ENCODE data around the gene SEC22C.

SEC22C gene

DNA sequence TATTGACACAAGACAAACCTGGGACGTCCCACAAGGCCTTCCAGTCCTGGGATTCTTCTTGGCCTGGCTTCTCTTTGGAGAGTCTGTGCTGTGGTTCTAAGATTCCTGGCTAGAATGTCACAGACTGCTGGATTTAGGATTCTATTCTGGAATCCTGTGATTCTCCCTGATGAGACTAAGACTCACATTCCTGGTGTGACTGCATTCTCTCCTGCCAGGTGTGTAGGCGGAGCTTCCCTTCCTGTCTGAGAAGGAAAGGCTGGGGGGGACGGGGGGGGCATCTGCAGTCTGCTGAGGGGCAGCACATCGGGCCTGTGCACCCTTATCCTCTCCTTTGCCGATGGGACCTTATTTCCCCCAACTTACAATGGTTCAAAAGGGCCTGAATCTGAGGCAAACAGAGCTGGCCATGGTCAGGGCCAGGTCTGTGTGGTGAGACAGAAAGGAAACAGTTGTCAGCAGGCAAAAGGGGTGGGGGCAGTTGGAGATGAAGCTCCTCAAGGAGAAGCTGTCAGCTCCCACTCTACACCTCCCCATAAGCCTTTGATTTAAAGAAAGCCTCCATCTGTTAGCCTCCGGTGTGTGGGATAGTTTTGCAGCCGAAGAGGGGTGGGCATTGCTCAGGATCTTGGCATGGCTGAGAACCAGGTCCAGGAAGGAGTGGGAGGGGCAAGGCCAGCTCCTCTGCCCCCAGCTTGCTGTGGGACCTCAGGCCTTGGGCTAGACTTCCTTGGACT is 48.4 kb downstream of the SEC22C start:
- DNase-seq, result no peak

GRCh38 chr3:42532229-42532628 is 49.5 kb downstream of the SEC22C start:
- DNase-seq, result no peak

GRCh38 chr3:42531470-42531869 is 50.3 kb downstream of the SEC22C start:
- no peak for DNase-seq

DNA sequence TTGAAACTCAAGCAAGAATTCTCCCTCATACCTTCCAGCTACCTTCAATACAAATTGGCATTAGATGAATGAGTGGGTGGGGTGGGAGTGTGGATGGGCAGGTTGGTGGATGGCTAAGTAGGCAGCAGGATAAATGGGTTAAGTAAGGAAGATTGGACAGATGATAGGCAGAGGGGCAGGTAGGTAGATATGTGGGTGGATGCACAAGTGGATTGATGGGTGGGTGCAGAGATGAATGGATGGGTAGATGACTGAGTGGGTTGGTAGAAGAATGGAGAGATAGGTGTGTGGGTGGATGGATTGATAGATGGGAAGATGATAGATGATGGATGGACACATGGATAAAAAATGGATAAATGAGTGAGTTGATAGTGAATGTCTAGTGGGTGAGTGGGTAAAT is 51.7 kb downstream of the SEC22C start:
- DNase-seq, result no peak

DNA sequence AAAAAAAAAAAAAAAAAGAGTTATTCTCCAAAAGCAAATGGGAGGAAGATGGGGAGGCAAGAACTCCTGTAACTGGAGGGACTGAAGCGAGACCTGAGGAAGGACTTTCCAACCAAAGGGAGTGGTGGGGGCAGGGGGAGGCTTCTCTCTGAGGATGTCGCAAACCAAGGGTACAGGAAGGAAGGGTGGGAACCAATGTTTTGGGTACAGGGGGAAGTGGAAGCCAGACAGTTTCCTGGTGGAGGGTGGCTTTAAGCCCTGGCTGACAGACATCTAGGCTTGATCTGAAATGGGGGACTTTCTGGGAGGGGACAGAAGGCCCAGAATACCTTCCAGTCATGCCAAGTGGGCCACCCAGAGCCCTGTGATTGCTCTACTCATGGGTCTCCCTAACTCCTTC is 52.3 kb downstream of the SEC22C start:
- DNase-seq, result no peak

GRCh38 chr3:42527368-42527917 is 54.3 kb downstream of the SEC22C start:
- no peak for DNase-seq

DNA sequence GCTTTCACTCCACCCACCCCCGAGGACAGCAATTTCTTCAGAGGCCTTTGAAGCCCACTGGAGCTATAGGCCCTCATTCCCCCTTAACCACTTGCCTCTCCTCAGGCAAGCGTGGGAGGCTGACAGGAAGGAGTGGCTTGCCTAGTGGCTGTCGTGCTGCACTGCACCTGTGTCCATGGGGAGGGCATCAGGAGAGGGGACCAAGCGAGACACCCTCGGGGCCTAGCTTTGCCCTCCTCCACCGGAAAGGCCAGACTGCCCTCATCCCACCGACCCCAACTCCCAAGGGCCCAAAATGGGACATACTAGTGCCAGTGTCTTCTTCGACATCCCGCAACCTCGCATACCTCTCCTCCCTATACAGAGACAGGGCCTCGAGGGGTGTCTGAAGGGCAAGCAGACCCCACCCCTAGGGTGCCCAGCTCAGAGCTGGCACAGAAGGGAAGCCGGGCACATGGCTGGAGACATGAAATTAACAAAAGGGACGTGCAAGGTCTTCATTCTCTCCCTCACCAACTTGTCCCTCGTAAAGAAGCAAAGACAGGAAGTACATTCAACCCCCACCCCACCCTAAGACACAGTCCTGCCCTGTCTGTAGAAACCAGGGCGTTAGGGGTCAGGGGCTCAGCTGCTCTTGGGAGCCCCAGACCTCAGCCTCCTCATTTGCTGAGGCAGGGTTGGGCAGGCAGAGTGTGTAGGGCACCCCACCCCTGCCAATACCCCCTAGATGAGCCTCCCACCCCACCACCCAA is 55.0 kb downstream of the SEC22C start:
- DNase-seq, result no peak

DNA sequence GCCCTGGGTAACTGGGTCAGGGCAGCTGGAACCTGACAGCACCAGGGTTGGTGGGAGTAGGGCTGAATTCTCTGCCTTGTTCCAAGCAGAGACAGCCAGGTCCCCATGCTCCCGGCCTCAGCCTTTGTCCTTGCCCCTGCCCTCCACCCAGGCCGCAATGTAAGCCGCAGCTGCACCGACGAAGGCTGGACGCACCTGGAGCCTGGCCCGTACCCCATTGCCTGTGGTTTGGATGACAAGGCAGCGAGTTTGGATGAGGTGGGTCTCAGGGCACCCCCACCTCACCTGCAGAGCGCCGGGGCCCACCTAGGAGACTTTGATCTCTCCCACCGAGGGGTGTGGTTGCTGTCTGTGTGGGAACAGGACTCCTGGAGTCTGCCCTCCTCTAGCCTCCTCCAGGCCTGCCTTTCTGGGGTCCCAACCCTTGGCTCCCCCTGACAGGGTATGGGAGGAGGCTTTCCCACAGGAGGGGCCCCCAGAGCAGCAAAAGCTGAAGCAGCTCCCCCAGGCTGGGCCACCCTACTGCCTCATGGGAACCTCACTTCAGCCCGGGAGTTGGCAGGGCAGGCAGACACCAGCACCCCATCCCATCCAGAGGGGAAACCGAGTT is 55.9 kb downstream of the SEC22C start:
- no peak for DNase-seq

DNA sequence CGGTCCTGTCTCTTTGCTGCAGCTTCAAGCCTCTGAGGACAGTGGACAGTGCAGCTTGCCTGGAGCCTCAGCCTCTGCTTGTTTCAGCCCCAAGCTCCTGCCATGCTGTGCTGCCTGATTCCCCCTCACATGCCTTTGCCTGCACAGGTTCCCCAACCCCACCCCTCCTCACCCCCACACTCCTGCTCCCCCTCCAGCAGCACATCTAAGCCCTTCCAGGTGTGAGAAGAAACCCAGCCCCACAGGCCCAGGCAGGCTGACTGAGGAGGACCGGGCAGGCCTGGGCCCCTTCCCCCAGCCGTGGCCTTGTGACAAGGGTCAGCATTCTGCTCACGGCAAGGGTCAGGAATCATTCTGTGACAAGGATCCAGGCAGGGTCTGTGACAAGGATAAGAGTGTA is 56.6 kb downstream of the SEC22C start:
- no peak for DNase-seq

GRCh38 chr3:42524751-42525150 is 57.0 kb downstream of the SEC22C start:
- no peak for DNase-seq

DNA sequence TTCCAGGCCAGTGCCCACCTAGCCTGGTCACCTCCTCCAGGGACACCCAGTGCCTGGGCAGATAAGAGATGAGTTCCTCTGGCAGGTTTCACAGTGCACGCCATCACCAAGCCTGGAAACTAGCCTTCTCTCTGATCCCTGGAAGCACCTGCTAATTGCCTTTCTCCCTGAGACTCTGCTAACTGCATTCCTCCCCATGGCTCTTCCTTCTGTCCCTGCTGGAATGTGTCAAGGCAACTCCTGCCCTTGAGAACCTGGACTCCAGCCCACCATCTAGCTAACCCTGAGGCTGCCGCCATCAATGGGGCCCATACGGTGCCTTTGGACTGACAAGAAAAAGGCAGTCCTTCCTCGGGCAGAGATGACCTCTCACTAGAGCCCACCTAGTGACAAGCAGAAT is 60.9 kb downstream of the SEC22C start:
- no peak for DNase-seq

DNA sequence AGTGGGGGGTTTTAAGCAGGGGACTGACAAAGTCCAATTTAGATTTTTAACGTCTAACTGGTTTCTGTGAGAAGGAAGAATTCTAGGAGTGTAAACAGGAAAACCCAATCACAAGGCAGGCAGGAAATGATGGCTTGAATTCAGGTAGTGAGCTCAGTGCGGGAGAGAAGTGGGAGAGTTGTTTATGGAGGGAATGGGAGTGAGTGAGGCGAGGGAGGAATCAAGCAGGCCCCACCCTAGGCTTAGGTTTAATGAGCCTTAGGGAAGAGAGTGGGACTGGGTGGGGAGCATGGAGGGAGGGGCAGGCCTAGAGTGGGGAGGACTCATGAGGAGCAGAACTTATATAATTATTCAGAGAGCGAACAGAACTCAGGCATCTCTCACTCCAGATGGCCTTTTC is 61.4 kb downstream of the SEC22C start:
- no peak for DNase-seq

- no peak for DNase-seq
Observed at GRCh38 chr3:42519568-42519962, 62.2 kb downstream of the SEC22C start.

GRCh38 chr3:42518800-42519567 is 62.8 kb downstream of the SEC22C start:
- DNase-seq, result no peak

GRCh38 chr3:42517117-42517516 is 64.7 kb downstream of the SEC22C start:
- DNase-seq, result no peak

- no peak for DNase-seq
Observed at GRCh38 chr3:42516443-42516842, 65.3 kb downstream of the SEC22C start.

DNA sequence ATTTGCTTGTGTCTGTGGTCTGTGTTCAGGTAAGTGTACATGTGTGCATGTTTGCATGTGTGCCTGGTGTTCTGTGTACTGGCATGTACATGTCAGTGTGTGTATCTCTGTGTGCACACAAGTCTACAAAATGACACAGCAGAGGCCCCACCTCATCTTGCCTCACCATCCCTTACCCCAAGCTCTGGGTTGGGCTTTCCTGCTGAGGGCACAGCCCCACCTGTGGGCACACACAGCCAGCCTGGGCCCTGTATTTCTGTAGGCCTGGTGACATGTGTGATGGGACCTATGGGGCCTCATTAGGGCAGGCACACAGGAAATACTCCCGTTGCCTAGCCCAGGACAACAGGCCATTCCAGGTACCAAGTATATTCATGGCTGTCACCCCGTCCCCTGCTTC is 65.8 kb downstream of the SEC22C start:
- no peak for DNase-seq

DNA sequence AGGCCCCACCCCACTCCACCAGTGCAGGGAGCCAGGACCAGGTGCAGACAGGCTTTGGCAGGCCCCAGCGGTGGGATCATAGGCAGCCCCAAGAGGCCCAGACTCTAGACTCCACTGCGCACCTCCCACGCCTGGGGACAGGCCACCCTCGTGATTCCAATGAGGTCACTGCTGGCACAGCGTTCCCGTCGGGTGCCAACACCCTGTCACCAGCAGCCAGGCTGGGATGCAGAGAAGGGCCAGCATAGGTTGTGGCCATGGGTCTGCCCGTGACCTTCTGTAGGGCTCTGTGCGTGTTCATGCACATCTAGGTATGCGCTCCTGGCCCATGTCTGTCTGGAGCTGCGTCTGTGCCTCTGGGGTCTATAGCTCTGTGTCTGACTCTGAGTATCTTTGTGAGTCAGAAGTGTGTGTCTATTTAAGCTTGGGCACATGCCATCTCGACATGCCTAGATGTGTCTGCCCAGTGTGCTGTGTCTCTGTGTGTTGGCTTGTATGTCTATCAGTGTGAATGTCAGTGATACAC is 66.3 kb downstream of the SEC22C start:
- DNase-seq, result no peak

DNA sequence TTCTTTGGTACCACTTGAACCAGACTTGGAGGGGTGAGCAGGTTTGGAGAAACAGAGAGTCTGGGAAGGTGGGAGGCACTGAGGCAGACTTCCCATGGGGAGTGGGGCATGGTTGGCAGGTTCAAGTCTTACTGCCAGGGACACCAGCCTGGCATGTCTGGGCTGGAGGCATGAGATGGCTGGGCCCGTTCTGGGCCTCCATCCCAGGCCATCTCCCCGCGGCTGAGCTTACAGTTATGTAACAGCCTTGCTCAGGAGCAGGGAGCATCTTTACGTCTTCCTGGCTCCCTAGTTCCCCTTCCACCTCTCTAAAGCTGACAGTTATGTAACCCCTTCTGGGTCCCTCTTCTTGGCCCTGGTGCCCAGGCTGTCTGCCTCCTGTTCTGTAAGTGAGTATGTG is 66.9 kb downstream of the SEC22C start:
- no peak for DNase-seq

DNA sequence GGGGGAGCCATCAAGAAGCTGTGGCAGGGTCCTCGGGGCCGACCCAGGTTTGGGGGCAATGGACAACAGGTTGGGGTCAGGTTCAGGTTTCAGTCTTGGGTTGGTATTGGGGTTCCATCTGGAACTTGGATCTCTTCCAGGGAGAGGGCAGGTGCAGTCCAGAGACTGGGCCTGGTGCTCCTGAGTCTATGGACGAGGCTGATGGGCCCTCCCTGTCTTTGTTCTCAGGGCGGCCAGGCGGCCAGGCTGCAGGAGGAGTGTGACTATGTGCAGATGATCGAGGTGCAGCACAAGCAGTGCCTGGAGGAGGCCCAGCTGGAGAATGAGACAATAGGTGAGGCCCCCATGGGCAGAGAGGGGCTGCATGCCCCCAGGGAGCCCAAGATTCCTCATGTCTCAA is 68.2 kb downstream of the SEC22C start:
- no peak for DNase-seq

DNA sequence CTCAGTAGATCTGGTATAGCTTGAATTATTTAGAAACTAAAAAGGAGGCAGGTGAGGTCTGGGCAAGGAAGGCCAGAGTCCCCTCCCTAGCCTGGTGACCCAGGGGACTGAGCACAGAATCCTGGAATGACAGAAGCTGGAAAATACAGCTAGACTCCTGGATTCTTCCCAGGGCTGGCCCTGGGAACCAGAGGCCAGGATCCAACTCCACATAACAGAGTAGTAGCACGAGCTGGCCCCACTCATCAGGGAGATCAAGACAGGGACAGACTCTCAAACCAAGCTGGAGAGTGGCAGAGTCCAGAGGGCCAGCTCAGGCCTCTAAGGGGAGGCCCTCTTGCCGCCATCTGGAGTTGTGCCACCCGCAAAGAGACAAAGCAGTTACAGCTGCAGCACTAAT is 68.6 kb downstream of the SEC22C start:
- no peak for DNase-seq

- no peak for DNase-seq
Observed at GRCh38 chr3:42511736-42512135, 70.0 kb downstream of the SEC22C start.

DNA sequence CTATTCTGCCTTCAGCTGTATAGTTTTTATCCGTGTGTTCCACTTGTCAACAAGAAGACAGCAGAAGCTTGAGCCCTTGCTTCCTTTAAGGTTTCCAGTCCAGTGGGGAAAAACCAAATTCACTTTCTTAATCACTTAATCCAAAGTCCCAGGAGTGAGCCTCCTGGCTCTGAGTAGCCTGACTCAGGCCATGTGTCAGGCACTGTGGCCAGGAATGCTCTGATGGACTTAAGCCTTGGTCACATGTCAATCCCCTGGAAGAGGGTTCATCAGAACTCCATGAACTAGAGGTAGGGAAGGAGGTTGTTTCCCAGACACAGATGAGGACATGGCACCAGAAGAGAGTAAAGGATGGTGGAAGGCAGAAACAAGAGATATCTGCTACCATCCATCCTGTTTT is 70.6 kb downstream of the SEC22C start:
- DNase-seq, result no peak

All from femur (tissue), 1 donor.